K562 (cell line): ENCODE results near the gene PTAFR. TPM values are rescaled to one million over a fixed set of nuclear protein-coding genes. Genes with fewer than 3 reads are reported as not detected.

Experiments
- C11orf30 ChIP-seq: fragments of 450-650 bp; IDR thresholded peaks from 2 replicates; pipeline ENCODE4 v1.6.1; 2016; ENCODE audit warnings: low read depth, mild to moderate bottlenecking
- CC2D1A ChIP-seq: fragments of 450-650 bp; IDR thresholded peaks from 2 replicates; pipeline ENCODE4 v1.6.1; 2017; ENCODE audit warnings: mild to moderate bottlenecking
- DIDO1 ChIP-seq: fragments of 450-650 bp; IDR thresholded peaks from 2 replicates; pipeline ENCODE4 v1.6.1; 2016; ENCODE audit warnings: low read depth, missing biosample characterization, missing genetic modification characterization
- DNMT1 ChIP-seq: fragments of 450-650 bp; IDR thresholded peaks from 2 replicates; pipeline ENCODE4 v1.6.1; 2016; ENCODE audit warnings: antibody characterized with exemption, mild to moderate bottlenecking
- FOXP1 ChIP-seq: sonication (generic); formaldehyde crosslinking; IDR thresholded peaks from 2 replicates; pipeline ENCODE4 v1.8.0; 2022; ENCODE audit warnings: mild to moderate bottlenecking, missing genetic modification reagents
- HMG20A ChIP-seq: fragments of 450-650 bp; formaldehyde crosslinking; conservative IDR thresholded peaks from 2 replicates; pipeline ENCODE4 v1.4.0; 2020; ENCODE audit warnings: mild to moderate bottlenecking, mixed read lengths
- KLF13 ChIP-seq: fragments of 450-650 bp; IDR thresholded peaks from 2 replicates; pipeline ENCODE4 v1.6.1; 2016; ENCODE audit warnings: missing genetic modification characterization, low read depth, mild to moderate bottlenecking, missing compliant biosample characterization, moderate library complexity, borderline replicate concordance
- NCOA4 ChIP-seq: fragments of 450-650 bp; IDR thresholded peaks from 2 replicates; pipeline ENCODE4 v1.6.1; 2018; ENCODE audit warnings: mild to moderate bottlenecking; ENCODE audit not compliant: partially characterized antibody
- OTX1 ChIP-seq: fragments of 450-650 bp; formaldehyde crosslinking; IDR thresholded peaks from 2 replicates; pipeline ENCODE4 v1.4.0; 2022; ENCODE audit warnings: mild to moderate bottlenecking
- SLC30A9 ChIP-seq: fragments of 250-450 bp; sonication (Bioruptor Pico); IDR thresholded peaks from 2 replicates; pipeline ENCODE4 v1.8.0; 2022; ENCODE audit warnings: mild to moderate bottlenecking, moderate library complexity
- TAF15 ChIP-seq: fragments of 200-400 bp; formaldehyde crosslinking; IDR thresholded peaks from 2 replicates; pipeline ENCODE4 v1.6.1; 2017; ENCODE audit warnings: mild to moderate bottlenecking, low read depth, low read length, moderate library complexity
- TAL1 ChIP-seq: fragments of 450-650 bp; IDR thresholded peaks from 2 replicates; pipeline ENCODE4 v1.6.1; 2016; ENCODE audit warnings: mild to moderate bottlenecking
- TARDBP ChIP-seq: fragments of 450-650 bp; IDR thresholded peaks from 2 replicates; pipeline ENCODE4 v1.6.1; 2016
- ZNF175 ChIP-seq: fragments of 200-800 bp; sonication (Bioruptor generic); IDR thresholded peaks from 2 replicates; pipeline ENCODE4 v1.6.1; 2016; ENCODE audit warnings: low read depth, mild to moderate bottlenecking, missing genetic modification characterization, missing compliant biosample characterization
- ZZZ3 ChIP-seq: fragments of 450-650 bp; IDR thresholded peaks from 2 replicates; pipeline ENCODE4 v1.6.1; 2016; ENCODE audit warnings: antibody characterized with exemption, mild to moderate bottlenecking, moderate library complexity
- polyA plus RNA-seq, 8 experiments: library from polyadenylated mRNA; depleted of rRNA in 4 of 8; stranded (reverse) in 5 of 8; unstranded in 3 of 8; fragments of >200 nt; fragmentation: Nextera tagmentation in 2 of 8; fragmentation: Illumina TruSeq in 1 of 8; extraction: Ambion mirVana in 2 of 8; extraction: Trizol in 1 of 8; gene quantifications; 2 replicates each; pipeline versions ENCODE4 v1.2.1 to v1.2.3, GENCODE V29; 2011 to 2014; ENCODE audit warnings: inconsistent platforms in 1 of 8, missing spikeins in 1 of 8
- total RNA-seq, 7 experiments: library from RNA; depleted of rRNA in 6 of 7; stranded (reverse); fragments of >200 nt in 6 of 7; fragmentation: Illumina TruSeq in 2 of 7; extraction: Trizol in 2 of 7; gene quantifications; 2 replicates each; pipeline versions ENCODE4 v1.2.1 to v1.2.3, GENCODE V29; 2011 to 2021; ENCODE audit warnings: low replicate concordance in 1 of 7
- TF ChIP-seq, protein P1 (sequence below): IDR thresholded peaks from 2 replicates; pipeline ENCODE4 v1.6.1; 2016; ENCODE audit warnings: missing genetic modification characterization, missing compliant biosample characterization
- TF ChIP-seq, protein P2 (sequence below): sonication (generic); formaldehyde crosslinking; IDR thresholded peaks from 2 replicates; pipeline ENCODE4 v1.8.0; 2023; ENCODE audit warnings: mild to moderate bottlenecking, missing genetic modification reagents
- TF ChIP-seq, protein P3 (sequence below): fragments of 200-800 bp; sonication (Bioruptor generic); IDR thresholded peaks from 2 replicates; pipeline ENCODE4 v1.6.1; 2017; ENCODE audit warnings: missing genetic modification characterization, missing compliant biosample characterization
- TF ChIP-seq, protein P4 (sequence below), 2 experiments: IDR thresholded peaks; 2 replicates each; pipeline ENCODE4 v1.6.1; 2011; ENCODE audit warnings: borderline replicate concordance in 1 of 2, control low read depth in 1 of 2, low read depth in 1 of 2, low read length in 1 of 2, mild to moderate bottlenecking in 1 of 2, mixed read lengths in 1 of 2, moderate library complexity in 1 of 2; ENCODE audit not compliant: insufficient read depth in 1 of 2, insufficient read length in 1 of 2, poor library complexity in 1 of 2, severe bottlenecking in 1 of 2; ENCODE audit errors: extremely low read depth in 1 of 2
- TF ChIP-seq, protein P5 (sequence below), 2 experiments: fragments of 450-650 bp; IDR thresholded peaks; 2 replicates each; pipeline ENCODE4 v1.6.1; 2018; ENCODE audit warnings: mild to moderate bottlenecking in 2 of 2, low read depth in 1 of 2; ENCODE audit not compliant: partially characterized antibody in 2 of 2

The PTAFR gene
- total and polyA plus RNA-seq, 9 of the 15 experiments (the other 6 are each of a cell fraction or from before 2014, with no cell fraction given): 0.15 to 0.55 (median 0.40) TPM; not detected in 1

DNA sequence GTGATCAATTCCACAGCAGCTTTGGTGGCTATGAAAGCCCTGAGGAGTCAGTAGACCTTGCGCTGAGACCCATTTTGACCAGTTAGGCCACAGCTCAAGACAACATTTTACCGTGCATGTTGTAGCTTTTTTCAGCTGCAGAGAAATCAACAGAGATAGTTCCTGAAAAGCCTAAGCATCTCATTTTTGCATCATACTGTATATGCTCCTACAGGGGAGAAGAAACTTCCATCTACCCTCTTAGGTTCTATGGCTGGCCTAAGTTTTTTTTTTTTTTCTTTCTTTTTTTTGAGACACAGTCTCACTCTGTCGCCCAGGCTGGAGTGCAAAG is 63.3 kb downstream of the PTAFR start (continued):
- TF ChIP-seq ZNF175 (CRISPR knock-in tag) (peak; percentile 71; the same call in 1 of the 2 replicates), OTX1 (CRISPR knock-in tag) (no peak), TARDBP (no peak), C11orf30 (no peak), SLC30A9 (no peak), KLF13 (tag) (no peak), NCOA4 (no peak), DIDO1 (no peak), TAL1 (no peak), ZZZ3 (no peak), FOXP1 (CRISPR knock-in tag) (no peak), TAF15 (no peak), HMG20A (CRISPR knock-in tag) (no peak), CC2D1A (peak; percentile 7; the same call in 1 of the 2 replicates), DNMT1 (no peak)
- TF ChIP-seq, protein P1, sequence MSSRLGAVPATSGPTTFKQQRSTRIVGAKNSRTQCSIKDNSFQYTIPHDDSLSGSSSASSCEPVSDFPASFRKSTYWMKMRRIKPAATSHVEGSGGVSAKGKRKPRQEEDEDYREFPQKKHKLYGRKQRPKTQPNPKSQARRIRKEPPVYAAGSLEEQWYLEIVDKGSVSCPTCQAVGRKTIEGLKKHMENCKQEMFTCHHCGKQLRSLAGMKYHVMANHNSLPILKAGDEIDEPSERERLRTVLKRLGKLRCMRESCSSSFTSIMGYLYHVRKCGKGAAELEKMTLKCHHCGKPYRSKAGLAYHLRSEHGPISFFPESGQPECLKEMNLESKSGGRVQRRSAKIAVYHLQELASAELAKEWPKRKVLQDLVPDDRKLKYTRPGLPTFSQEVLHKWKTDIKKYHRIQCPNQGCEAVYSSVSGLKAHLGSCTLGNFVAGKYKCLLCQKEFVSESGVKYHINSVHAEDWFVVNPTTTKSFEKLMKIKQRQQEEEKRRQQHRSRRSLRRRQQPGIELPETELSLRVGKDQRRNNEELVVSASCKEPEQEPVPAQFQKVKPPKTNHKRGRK: no peak
- TF ChIP-seq, protein P2, sequence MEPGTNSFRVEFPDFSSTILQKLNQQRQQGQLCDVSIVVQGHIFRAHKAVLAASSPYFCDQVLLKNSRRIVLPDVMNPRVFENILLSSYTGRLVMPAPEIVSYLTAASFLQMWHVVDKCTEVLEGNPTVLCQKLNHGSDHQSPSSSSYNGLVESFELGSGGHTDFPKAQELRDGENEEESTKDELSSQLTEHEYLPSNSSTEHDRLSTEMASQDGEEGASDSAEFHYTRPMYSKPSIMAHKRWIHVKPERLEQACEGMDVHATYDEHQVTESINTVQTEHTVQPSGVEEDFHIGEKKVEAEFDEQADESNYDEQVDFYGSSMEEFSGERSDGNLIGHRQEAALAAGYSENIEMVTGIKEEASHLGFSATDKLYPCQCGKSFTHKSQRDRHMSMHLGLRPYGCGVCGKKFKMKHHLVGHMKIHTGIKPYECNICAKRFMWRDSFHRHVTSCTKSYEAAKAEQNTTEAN (CRISPR knock-in tag): no peak
- TF ChIP-seq, protein P3, sequence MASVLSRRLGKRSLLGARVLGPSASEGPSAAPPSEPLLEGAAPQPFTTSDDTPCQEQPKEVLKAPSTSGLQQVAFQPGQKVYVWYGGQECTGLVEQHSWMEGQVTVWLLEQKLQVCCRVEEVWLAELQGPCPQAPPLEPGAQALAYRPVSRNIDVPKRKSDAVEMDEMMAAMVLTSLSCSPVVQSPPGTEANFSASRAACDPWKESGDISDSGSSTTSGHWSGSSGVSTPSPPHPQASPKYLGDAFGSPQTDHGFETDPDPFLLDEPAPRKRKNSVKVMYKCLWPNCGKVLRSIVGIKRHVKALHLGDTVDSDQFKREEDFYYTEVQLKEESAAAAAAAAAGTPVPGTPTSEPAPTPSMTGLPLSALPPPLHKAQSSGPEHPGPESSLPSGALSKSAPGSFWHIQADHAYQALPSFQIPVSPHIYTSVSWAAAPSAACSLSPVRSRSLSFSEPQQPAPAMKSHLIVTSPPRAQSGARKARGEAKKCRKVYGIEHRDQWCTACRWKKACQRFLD: no peak; the same call in 1 of the 2 replicates
- TF ChIP-seq, protein P4, sequence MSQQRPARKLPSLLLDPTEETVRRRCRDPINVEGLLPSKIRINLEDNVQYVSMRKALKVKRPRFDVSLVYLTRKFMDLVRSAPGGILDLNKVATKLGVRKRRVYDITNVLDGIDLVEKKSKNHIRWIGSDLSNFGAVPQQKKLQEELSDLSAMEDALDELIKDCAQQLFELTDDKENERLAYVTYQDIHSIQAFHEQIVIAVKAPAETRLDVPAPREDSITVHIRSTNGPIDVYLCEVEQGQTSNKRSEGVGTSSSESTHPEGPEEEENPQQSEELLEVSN (IDR thresholded peaks at IDR 0.05; ENCODE audit: borderline replicate concordance in 1 of 2, extremely low read depth in 1 of 2, insufficient read depth in 1 of 2, insufficient read length in 1 of 2, low read depth in 1 of 2, low read length in 1 of 2, poor library complexity in 1 of 2, severe bottlenecking in 1 of 2): no peak
- TF ChIP-seq, protein P5, sequence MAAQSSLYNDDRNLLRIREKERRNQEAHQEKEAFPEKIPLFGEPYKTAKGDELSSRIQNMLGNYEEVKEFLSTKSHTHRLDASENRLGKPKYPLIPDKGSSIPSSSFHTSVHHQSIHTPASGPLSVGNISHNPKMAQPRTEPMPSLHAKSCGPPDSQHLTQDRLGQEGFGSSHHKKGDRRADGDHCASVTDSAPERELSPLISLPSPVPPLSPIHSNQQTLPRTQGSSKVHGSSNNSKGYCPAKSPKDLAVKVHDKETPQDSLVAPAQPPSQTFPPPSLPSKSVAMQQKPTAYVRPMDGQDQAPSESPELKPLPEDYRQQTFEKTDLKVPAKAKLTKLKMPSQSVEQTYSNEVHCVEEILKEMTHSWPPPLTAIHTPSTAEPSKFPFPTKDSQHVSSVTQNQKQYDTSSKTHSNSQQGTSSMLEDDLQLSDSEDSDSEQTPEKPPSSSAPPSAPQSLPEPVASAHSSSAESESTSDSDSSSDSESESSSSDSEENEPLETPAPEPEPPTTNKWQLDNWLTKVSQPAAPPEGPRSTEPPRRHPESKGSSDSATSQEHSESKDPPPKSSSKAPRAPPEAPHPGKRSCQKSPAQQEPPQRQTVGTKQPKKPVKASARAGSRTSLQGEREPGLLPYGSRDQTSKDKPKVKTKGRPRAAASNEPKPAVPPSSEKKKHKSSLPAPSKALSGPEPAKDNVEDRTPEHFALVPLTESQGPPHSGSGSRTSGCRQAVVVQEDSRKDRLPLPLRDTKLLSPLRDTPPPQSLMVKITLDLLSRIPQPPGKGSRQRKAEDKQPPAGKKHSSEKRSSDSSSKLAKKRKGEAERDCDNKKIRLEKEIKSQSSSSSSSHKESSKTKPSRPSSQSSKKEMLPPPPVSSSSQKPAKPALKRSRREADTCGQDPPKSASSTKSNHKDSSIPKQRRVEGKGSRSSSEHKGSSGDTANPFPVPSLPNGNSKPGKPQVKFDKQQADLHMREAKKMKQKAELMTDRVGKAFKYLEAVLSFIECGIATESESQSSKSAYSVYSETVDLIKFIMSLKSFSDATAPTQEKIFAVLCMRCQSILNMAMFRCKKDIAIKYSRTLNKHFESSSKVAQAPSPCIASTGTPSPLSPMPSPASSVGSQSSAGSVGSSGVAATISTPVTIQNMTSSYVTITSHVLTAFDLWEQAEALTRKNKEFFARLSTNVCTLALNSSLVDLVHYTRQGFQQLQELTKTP (IDR thresholded peaks at IDR 0.05; ENCODE audit: low read depth in 1 of 2, partially characterized antibody in 2 of 2): peak in 1 of 2 experiments; percentile 3
